LNCAP (cell line): ENCODE results near the gene DOCK2.

Experiments used
- CTCF ChIP-seq: fragments of 450-650 bp; IDR thresholded peaks from 2 replicates; pipeline ENCODE4 v1.5.1; 2017; ENCODE audit warnings: mild to moderate bottlenecking

The DOCK2 gene

GRCh38 chr5:170107674-170108073, 470.6 kb downstream of the DOCK2 start:
- no peak for TF ChIP-seq CTCF

DNA sequence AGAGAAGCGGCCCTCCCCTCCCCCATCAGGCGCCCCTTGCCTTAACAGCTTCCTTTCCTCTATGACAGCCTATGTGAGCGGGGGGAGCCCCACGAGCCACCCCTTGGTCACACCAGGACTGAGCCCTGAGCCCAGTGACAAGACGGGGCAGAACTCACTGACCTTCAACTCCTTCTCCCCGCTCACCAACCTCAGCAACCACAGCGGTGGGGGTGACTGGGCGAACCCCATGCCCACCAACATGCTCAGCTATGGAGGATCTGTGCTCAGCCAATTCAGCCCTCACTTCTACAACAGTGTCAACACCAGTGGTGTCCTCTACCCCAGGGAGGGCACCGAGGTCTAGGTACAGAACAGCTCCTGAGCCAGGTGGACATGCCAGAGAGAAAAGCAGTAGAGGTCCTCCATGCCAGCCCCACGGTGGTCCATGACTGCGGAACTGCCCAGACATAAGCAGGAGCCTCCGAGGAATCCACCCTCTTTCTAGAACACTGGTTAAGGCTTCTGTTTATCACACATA, 471.3 kb downstream of the DOCK2 start:
- no peak for TF ChIP-seq CTCF

GRCh38 chr5:170109059-170110031, 472.3 kb downstream of the DOCK2 start:
- no peak for TF ChIP-seq CTCF

GRCh38 chr5:170110403-170111087, 473.5 kb downstream of the DOCK2 start:
- TF ChIP-seq CTCF, result no peak

- TF ChIP-seq CTCF, result no peak
These were observed 474.2 kb downstream of the DOCK2 start for GRCh38 chr5:170111088-170111785.

- no peak for TF ChIP-seq CTCF
These were observed 475.9 kb downstream of the DOCK2 start for GRCh38 chr5:170112876-170113521.

DNA sequence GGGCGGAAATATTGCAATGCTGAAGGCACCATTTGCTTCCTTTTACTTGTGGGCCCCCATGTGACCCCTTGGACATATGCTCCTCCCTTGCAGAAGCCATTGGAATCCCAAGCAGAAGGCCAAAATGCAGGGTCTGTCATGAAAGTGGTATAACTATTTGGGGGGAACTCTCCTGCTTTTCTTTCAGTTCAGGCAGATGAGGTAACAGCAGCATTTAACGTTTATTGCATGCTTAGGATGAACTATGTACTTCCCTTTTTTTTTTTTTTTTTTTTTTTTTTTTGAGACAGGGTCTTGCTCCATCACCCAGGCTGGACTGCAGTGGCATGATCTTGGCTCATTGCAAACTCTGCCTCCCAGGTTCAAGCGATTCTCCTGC, 476.4 kb downstream of the DOCK2 start:
- no peak for TF ChIP-seq CTCF
